MG63 (cell line): ENCODE measurements around the gene OR51B5. TPM values are rescaled to one million over a fixed set of nuclear protein-coding genes. Genes with fewer than 3 reads are reported as not detected.
"Not testable (repeated sequence)": the region's sequence is repeated elsewhere in the genome, so short reads cannot be mapped to it uniquely, and the experiment has no call there.

Experiments used
- DNase-seq: peaks from one replicate; pipeline ENCODE4 v3.0.0-alpha.2; 2020
- H3K27me3 ChIP-seq: fragments of 250-450 bp; sonication (Bioruptor Pico); 2 replicates; pipeline ENCODE4 v1.5.1; 2020; ENCODE audit warnings: mild to moderate bottlenecking, moderate library complexity
- H3K36me3 ChIP-seq: fragments of 250-450 bp; sonication (Bioruptor Pico); 2 replicates; pipeline ENCODE4 v1.5.1; 2020; ENCODE audit warnings: mild to moderate bottlenecking, moderate library complexity
- H3K4me3 ChIP-seq: fragments of 250-450 bp; sonication (Bioruptor Pico); 2 replicates; pipeline ENCODE4 v1.5.1; 2020; ENCODE audit warnings: mild to moderate bottlenecking, moderate library complexity
- H3K9me3 ChIP-seq: fragments of 250-450 bp; sonication (Bioruptor Pico); 2 replicates; pipeline ENCODE4 v1.5.1; 2020; ENCODE audit warnings: mild to moderate bottlenecking, moderate library complexity
- total RNA-seq: library from RNA; depleted of rRNA; stranded (reverse); fragments of >200 nt; shearing (Covaris generic); gene quantifications from 2 replicates; pipeline ENCODE4 v1.2.3, GENCODE V29; 2014; ENCODE audit warnings: low replicate concordance; rRNA removed

The OR51B5 gene, protein sequence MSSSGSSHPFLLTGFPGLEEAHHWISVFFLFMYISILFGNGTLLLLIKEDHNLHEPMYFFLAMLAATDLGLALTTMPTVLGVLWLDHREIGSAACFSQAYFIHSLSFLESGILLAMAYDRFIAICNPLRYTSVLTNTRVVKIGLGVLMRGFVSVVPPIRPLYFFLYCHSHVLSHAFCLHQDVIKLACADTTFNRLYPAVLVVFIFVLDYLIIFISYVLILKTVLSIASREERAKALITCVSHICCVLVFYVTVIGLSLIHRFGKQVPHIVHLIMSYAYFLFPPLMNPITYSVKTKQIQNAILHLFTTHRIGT
- total RNA-seq: 0.64 and 0.89 TPM in 2 replicates

DNA sequence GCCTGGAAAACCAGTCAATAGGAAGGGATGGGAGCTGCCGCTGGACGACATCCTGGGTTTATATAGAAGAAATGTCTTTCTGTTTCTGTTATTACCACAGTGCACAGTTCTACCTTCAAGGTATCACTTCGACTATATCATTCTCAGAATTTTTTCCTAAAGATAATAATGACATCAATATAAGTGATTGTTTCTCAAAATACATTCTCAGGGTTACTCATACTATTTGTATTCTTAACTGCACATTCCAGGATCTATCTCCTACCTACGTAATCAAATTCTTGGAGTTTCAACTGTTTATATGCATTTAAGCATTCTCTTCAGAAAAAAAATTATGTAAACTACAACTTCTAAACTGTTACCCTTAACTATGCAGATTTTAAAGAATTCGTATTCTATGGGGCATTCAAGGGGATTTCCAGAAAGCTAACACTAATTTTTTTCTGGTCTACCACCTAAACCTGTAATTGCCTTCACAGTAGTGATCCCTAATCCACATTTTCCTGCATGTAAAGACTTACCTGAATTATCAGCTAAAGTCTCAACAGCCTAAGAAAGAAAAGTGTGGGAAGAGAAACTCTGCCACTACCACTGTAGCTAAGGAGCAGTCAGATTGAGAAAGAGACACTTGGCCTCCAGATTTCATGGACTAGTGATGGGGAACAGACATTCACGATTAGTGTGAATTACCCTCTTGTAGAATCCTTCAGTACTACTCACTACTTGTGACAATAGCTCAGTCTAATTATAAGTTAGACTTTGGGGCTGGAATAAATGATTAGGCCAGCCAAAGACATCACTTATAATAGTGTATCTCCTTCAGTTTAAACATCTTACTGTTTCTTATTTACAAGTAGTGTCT lies at the start of gene OR51B5:
OR51B5 (minus strand) TSS at position 51 of the 862 bp plus-strand sequence; CDS start at position 51, 0 bp downstream.
- DNase-seq: no peak
- H3K4me3 ChIP-seq: no peak within 1 kb of the TSS
- no peaks in the 10 kb centered on the region for H3K27me3 ChIP-seq
- no peaks in the 10 kb centered on the region for H3K9me3 ChIP-seq
- H3K36me3 ChIP-seq: no peaks in the 10 kb centered on the region

DNA sequence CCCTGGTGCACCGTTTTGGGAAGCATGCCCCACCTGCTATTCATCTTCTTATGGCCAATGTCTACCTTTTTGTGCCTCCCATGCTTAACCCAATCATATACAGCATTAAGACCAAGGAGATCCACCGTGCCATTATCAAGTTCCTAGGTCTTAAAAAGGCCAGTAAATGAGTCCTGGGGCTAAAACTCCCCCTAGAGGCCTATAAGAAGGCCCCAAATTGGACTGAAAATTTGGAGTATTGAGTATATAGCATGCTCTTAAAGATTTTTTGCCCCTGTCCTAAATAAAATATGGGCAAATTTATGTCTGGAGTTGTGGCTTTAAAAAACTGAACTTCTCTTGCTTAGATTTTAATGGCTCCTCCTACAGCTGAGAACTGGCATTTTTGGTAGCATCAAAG lies 46.9 kb upstream of the OR51B5 start:
- no peak overlapping the region for H3K4me3 ChIP-seq
- H3K36me3 ChIP-seq: no peaks in the 10 kb centered on the region
- H3K27me3 ChIP-seq: peaks cover 15% of the 10 kb centered on the region; the same call in 1 of the 2 replicates
- no peak for DNase-seq
- no peaks in the 10 kb centered on the region for H3K9me3 ChIP-seq

DNA sequence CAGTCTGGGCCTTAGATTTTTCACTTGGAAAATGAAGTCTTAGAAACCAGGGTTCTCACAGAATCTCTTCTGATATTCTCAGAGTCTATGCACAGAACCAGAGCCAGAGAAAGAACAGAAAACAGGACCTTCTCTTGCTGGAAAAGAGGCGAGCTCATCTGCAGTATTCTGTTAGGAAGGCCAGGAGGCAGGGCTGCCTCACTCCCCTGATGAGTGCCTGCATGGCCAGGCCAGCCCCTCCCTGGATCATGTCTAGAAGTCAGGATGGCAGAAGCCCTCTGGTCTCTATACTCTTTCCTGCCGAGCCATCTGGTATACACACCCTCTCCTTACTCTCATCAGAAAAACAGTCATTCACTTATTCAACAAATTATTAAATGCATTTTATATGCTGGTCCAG lies 41.0 kb upstream of the OR51B5 start:
- no peak for DNase-seq
- H3K27me3 ChIP-seq: no peaks in the 10 kb centered on the region
- H3K9me3 ChIP-seq: no peaks in the 10 kb centered on the region
- no peak overlapping the region for H3K4me3 ChIP-seq
- no peaks in the 10 kb centered on the region for H3K36me3 ChIP-seq

- no peak for DNase-seq
- H3K4me3 ChIP-seq: no peak within 1 kb of the TSS
- no peaks in the 10 kb centered on the region for H3K9me3 ChIP-seq
- no peaks in the 10 kb centered on the region for H3K36me3 ChIP-seq
- H3K27me3 ChIP-seq: no peaks in the 10 kb centered on the region
Observed at GRCh38 chr11:5383576-5383975, 40.3 kb upstream of the OR51B5 start, which contains the start of gene OR51M1. TSS of gene OR51M1 (plus strand) at chr11:5383812. CDS start at chr11:5389399, 5,587 bp downstream.

DNA sequence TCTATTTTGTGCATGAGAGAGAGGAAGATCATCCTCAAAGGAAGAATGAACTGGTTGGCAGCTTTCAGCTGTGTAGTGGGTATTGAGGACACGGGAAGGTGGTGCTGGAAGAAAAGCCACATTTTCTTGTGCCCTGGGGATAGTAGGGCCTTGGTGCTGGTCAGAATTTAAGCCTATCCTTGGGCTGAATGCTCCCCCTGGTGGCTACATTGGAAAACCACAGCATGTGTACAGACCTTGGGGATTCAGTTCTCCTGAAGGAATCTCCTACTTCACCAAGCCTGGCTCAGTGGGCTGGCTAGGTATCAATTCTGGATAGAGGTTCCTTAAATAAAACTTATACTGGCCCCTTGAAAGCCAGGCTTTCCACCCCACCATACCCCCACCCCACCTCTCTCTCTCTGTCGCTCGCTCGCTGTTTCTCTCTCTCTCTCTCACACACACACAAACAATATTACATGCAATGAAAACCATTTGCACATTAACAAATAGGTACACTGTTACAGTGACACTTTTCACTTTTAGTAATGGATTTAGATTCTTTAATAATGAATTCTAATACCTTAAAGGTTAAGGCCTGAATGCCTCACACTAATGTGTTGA lies 37.5 kb upstream of the OR51B5 start:
- H3K9me3 ChIP-seq: no peaks in the 10 kb centered on the region
- DNase-seq: peak; percentile 45

GRCh38 chr11:5369789-5370188 lies 26.5 kb upstream of the OR51B5 start:
- H3K4me3 ChIP-seq: no peak overlapping the region
- H3K36me3 ChIP-seq: no peaks in the 10 kb centered on the region
- H3K27me3 ChIP-seq: no peaks in the 10 kb centered on the region
- no peak for DNase-seq
- H3K9me3 ChIP-seq: no peaks in the 10 kb centered on the region; the same call in 1 of the 2 replicates

More for the DNA sequence above, 37.5 kb upstream of the OR51B5 start:
- H3K36me3 ChIP-seq: no peaks in the 10 kb centered on the region
- no peak overlapping the region for H3K4me3 ChIP-seq
- H3K27me3 ChIP-seq: no peaks in the 10 kb centered on the region

GRCh38 chr11:5368502-5369043 lies 25.2 kb upstream of the OR51B5 start:
- H3K27me3 ChIP-seq: no peaks in the 10 kb centered on the region
- H3K4me3 ChIP-seq: no peak overlapping the region
- no peaks in the 10 kb centered on the region; the same call in 1 of the 2 replicates for H3K9me3 ChIP-seq
- DNase-seq: no peak
- no peaks in the 10 kb centered on the region for H3K36me3 ChIP-seq

DNA sequence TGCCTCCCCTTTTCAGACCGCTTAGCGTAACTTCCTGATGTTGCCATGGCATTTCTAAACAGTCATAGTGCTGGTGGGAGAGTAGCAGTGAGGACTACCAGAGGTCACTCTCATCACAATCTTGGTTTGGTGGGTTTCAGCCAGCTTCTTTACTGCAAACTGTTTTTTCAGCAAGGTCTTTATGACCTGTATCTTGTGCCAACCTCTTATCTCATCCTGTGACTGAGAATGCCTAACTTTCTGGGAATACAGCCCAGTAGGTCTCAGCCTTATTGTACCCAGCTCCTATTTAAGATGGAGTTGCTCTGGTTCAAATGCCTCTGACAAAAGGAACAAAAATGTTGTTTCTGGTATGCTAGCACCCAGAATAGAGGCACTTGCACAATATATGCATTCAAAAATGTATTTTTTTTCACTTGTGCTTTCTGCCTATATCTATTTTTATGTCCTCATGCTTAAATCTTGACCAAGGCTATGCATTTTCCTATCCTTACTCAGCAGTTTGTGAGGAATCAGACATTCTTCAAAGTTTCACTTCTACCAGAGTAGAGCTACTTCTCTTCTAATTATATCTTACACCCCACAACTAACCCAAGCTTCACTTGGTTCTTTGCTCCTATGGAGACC lies 24.2 kb upstream of the OR51B5 start:
- peak; percentile 76 for DNase-seq
- Histone ChIP-seq H3K27me3 (no peaks in the 10 kb centered on the region), H3K4me3 (no peak overlapping the region), H3K36me3 (no peaks in the 10 kb centered on the region), H3K9me3 (no peaks in the 10 kb centered on the region; the same call in 1 of the 2 replicates)

DNA sequence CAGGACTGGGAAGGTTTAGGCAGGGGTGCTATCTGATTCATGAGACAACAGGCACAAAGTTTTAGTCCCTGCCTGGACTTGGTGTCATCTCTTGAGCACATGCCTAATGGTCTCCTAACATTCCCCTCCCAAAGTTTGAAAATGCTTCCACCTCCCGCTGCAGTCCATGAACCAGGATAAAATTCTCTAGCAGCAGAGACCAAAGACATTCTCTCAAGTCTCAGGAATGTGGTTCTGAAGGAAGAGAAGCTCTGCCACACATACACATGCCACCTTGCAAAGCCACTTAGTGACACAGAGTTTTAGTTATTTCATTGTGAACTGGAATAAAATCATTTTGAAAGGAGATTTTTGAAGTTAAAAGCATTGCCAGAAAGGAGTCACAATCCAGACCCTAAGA lies 23.5 kb upstream of the OR51B5 start:
- H3K36me3 ChIP-seq: no peaks in the 10 kb centered on the region
- DNase-seq: no peak
- no peaks in the 10 kb centered on the region for H3K27me3 ChIP-seq
- H3K4me3 ChIP-seq: no peak overlapping the region
- H3K9me3 ChIP-seq: no peaks in the 10 kb centered on the region; the same call in 1 of the 2 replicates

DNA sequence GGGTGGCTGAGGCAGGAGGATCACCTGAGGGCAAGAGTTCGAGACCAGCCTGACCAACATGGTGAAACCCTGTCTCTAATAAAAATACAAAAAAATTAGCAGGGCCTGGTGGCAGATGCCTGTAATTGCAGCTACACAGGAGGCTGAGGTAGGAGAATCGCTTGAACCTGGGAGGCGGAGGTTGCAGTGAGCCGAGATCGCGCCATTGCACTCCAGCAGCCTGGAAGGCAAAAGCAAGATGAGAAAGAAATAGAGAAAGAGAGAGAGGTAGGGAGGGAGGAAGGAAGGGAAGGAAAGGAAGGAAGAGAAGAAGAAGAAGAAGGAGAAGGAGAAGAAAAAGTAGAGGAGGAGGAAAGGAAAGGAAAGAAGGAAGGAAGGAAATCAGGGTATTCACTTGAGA lies 23.0 kb upstream of the OR51B5 start:
- H3K4me3 ChIP-seq, H3K9me3 ChIP-seq, H3K27me3 ChIP-seq, DNase-seq, H3K36me3 ChIP-seq: not testable (repeated sequence)

- H3K4me3 ChIP-seq: no peak overlapping the region
- no peaks in the 10 kb centered on the region for H3K27me3 ChIP-seq
Observed at GRCh38 chr11:5364214-5364613, 20.9 kb upstream of the OR51B5 start.

DNA sequence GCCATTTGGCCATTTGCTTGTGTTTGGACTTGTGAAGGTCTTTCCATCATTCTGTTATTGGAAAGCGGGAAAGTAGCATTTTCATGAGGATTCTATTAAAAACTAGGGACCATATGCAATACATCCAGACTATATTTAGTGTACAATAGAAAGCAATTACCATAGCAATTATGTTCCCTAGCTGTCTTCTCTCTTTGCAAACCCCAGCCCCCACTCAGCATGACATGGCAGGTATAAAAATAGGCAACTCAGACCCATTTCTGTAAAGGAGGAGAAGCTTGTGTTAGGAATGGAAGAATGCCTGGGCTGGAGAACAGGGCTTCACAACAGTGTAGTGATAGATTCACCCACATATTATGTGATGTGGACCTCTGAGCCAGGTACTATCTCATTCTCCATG lies 20.4 kb upstream of the OR51B5 start:
- no peak overlapping the region for H3K4me3 ChIP-seq
- H3K27me3 ChIP-seq: no peaks in the 10 kb centered on the region
- H3K36me3 ChIP-seq: no peaks in the 10 kb centered on the region
- peaks cover 6% of the 10 kb centered on the region; the same call in 1 of the 2 replicates for H3K9me3 ChIP-seq
- DNase-seq: no peak

More at GRCh38 chr11:5364214-5364613, 20.9 kb upstream of the OR51B5 start:
- Histone ChIP-seq H3K36me3 (no peaks in the 10 kb centered on the region), H3K9me3 (peaks cover 6% of the 10 kb centered on the region; the same call in 1 of the 2 replicates)
- peak; percentile 50 for DNase-seq

DNA sequence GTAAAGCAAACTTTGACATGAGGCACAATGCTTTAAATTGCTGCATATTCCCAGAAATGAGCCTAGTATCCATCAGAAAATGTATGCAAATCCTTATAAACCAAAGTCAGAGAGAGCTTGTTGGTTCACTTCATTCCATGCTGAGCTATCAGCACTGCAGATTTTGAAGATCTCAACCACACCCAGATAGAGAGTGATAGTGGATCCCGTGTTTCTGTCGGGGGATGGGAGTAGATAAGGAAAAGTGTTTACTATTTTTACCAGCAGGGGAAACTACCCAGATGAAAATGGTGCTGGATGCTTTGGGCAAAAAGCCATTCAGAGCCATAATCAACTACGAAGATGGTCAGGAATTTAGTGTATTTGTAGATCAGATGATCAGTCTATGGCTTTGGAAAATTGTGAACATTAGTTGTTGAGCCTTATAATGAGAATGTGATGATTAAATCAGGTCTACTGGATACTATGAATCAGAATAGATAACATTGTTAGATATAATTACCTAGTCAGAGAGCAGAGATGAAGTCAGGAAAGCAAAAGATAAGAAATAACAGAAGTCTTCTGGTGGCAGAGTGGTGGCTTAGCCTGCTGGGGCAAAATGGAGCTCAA lies 18.8 kb upstream of the OR51B5 start:
- no peak for DNase-seq

DNA sequence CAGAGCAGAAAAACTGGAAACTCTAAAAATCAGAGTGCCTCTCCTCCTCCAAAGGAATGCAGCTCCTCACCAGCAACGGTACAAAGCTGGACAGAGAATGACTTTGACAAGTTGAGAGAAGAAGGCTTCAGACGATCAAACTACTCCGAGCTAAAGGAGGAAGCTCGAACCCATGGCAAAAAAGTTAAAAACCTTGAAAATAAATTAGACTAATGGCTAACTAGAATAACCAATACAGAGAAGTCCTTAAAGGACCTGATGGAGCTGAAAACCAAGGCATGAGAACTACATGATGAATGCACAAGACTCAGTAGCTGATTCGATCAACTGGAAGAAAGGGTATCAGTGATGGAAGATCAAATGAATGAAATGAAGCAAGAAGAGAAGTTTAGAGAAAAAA lies 12.7 kb upstream of the OR51B5 start:
- not testable (repeated sequence) for DNase-seq, H3K4me3 ChIP-seq, H3K36me3 ChIP-seq, H3K9me3 ChIP-seq, H3K27me3 ChIP-seq

More for the DNA sequence above, 18.8 kb upstream of the OR51B5 start:
- Histone ChIP-seq H3K27me3 (no peaks in the 10 kb centered on the region), H3K36me3 (no peaks in the 10 kb centered on the region), H3K4me3 (no peak overlapping the region), H3K9me3 (peaks cover 6% of the 10 kb centered on the region; the same call in 1 of the 2 replicates)

GRCh38 chr11:5351208-5351607 lies 7.9 kb upstream of the OR51B5 start, which contains the start of gene OR51B6:
TSS of gene OR51B6 (plus strand) at chr11:5351508. CDS start at chr11:5351508, 0 bp downstream.
- Histone ChIP-seq H3K27me3 (no peaks in the 10 kb centered on the region), H3K9me3 (peaks cover 3% of the 10 kb centered on the region; the same call in 1 of the 2 replicates), H3K36me3 (no peaks in the 10 kb centered on the region), H3K4me3 (no peak within 1 kb of the TSS)
- no peak for DNase-seq

GRCh38 chr11:5349550-5349949 lies 6.2 kb upstream of the OR51B5 start:
- Histone ChIP-seq H3K36me3 (no peaks in the 10 kb centered on the region), H3K27me3 (no peaks in the 10 kb centered on the region), H3K9me3 (no peaks in the 10 kb centered on the region), H3K4me3 (no peak overlapping the region)
- DNase-seq: no peak
